ENCODE data around the gene OR5AS1.
"Not testable (repeated sequence)": the region's sequence is repeated elsewhere in the genome, so short reads cannot be mapped to it uniquely, and the experiment has no call there.

The OR5AS1 gene

DNA sequence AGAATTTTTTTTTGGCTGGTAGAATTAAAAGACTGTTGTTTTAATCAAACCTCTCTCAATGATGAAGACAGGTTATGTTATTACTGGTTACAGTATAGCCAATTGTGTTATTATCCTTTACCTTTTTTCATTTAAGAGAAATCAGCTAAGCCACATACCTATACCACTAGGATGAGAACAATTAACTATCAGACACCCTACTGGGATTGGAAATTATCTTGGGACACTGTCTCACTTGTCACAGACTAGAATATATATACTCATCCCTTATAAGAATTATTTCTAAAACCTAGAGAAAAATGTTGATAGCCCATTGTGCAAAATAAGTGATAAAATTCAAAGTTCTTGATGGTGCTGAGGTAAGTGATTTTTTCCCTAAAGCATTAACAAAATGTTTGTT lies at the start of gene OR5AS1:
Gene OR5AS1 (plus strand): TSS at position 301 of the 400 bp plus-strand sequence. CDS start 2,765 bp downstream, outside the sequence.
- Mint-ChIP-seq H3K27ac (no peak within 1 kb of the TSS), H3K36me3 (no peaks in the 10 kb centered on the region), H3K4me1 (no peaks in the 10 kb centered on the region), H3K27me3 (no peaks in the 10 kb centered on the region), H3K9me3 (peaks cover 14% of the 10 kb centered on the region), H3K4me3 (no peak within 1 kb of the TSS)
- DNase-seq = no peak
- CTCF ChIA-PET = no interaction called here

DNA sequence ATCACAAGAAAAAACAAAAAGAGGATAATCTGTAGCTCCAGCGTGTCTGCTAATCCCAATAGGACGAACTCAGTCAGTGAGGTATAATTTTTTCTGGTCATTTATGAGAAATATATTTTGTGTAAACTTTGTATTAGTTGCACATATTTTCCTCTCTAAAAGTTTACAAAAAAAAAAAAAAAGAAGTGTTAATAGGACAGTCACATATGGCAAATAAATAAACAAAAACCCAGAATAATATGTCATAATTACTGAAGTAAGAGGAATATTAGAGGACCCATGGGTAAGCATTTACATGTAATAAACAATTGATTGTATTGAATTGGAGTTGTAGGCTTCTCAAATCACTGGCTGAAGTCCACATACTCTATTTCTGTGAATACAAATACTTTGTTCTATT lies 32.9 kb upstream of the OR5AS1 start, which contains the start of gene OR5F1:
Gene OR5F1 (minus strand): TSS at position 101 of the 400 bp plus-strand sequence. CDS start 0 bp downstream, at position 101.
- H3K36me3 Mint-ChIP-seq = no peaks in the 10 kb centered on the region
- no peak for DNase-seq
- peaks cover 14% of the 10 kb centered on the region for H3K9me3 Mint-ChIP-seq
- H3K4me1 Mint-ChIP-seq = no peaks in the 10 kb centered on the region
- H3K27ac Mint-ChIP-seq = no peak within 1 kb of the TSS
- CTCF ChIA-PET = no interaction called here
- H3K4me3 Mint-ChIP-seq = no peak within 1 kb of the TSS
- H3K27me3 Mint-ChIP-seq = no peaks in the 10 kb centered on the region

GRCh38 chr11:56010716-56011115 lies 16.7 kb upstream of the OR5AS1 start:
- no peak for DNase-seq
- no peaks in the 10 kb centered on the region for H3K4me1 Mint-ChIP-seq
- no peaks in the 10 kb centered on the region for H3K27me3 Mint-ChIP-seq
- H3K9me3 Mint-ChIP-seq = peaks cover 16% of the 10 kb centered on the region
- H3K36me3 Mint-ChIP-seq = no peaks in the 10 kb centered on the region
- H3K27ac Mint-ChIP-seq = no peak overlapping the region
- H3K4me3 Mint-ChIP-seq = no peak overlapping the region
- CTCF ChIA-PET = no interaction called here

DNA sequence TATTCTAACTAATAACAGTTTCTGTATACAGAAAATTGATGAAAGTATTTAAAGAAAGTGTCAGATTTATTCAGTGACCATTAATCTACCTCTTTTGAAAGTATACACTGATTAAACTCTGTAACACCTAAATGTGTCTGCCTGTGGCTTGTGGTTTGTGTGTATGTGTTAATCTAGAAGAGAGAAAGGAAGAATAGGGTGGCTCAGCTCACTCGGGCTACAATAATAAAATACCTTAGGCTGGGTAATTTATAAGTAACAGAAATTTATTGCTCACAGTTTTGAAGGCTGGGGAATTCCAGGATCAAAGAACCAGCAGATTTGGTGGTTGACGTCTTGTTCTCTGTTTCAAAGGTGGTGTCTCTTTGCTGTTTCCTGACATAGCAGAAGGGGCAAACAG lies 13.6 kb upstream of the OR5AS1 start:
- no peaks in the 10 kb centered on the region for H3K27me3 Mint-ChIP-seq
- no peaks in the 10 kb centered on the region for H3K4me1 Mint-ChIP-seq
- H3K36me3 Mint-ChIP-seq = no peaks in the 10 kb centered on the region
- no peak for DNase-seq
- peaks cover 11% of the 10 kb centered on the region for H3K9me3 Mint-ChIP-seq
- no peak overlapping the region for H3K27ac Mint-ChIP-seq
- H3K4me3 Mint-ChIP-seq = no peak overlapping the region
- CTCF ChIA-PET = no interaction called here

- no peaks in the 10 kb centered on the region for H3K27me3 Mint-ChIP-seq
- no peak for DNase-seq
- peaks cover 18% of the 10 kb centered on the region for H3K9me3 Mint-ChIP-seq
- no peak overlapping the region for H3K4me3 Mint-ChIP-seq
- no peak overlapping the region for H3K27ac Mint-ChIP-seq
- CTCF ChIA-PET = no interaction called here
- H3K4me1 Mint-ChIP-seq = no peaks in the 10 kb centered on the region
- H3K36me3 Mint-ChIP-seq = no peaks in the 10 kb centered on the region
Measured at GRCh38 chr11:56045538-56045937, 18.1 kb downstream of the OR5AS1 start.

DNA sequence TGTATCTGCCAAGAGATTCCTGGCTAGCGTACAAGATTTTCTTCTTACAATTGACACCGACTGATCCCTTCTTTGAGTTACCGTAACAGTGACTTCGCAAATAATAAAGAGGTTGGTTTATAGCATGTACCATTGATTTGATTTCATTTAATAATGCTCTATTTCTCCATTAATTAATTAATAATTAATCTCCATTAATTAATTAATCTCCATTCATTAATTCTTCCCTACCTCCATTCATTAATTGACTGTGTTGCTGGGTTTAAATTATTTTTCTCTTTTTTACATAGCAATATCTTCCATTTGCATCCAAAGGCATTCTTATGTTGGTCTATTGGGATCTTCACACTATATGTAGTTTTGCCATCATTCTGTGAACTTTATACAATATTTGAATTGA lies 21.0 kb downstream of the OR5AS1 start:
- Mint-ChIP-seq H3K36me3 (no peaks in the 10 kb centered on the region), H3K9me3 (peaks cover 13% of the 10 kb centered on the region), H3K4me3 (no peak overlapping the region), H3K27ac (no peak overlapping the region), H3K27me3 (no peaks in the 10 kb centered on the region), H3K4me1 (no peaks in the 10 kb centered on the region)
- DNase-seq = no peak
- CTCF ChIA-PET = no interaction called here

- no peak overlapping the region for H3K4me3 Mint-ChIP-seq
- no peaks in the 10 kb centered on the region for H3K4me1 Mint-ChIP-seq
- no peak overlapping the region for H3K27ac Mint-ChIP-seq
- no peaks in the 10 kb centered on the region for H3K27me3 Mint-ChIP-seq
- CTCF ChIA-PET = no interaction called here
- no peak for DNase-seq
- peaks cover 15% of the 10 kb centered on the region for H3K9me3 Mint-ChIP-seq
- H3K36me3 Mint-ChIP-seq = no peaks in the 10 kb centered on the region
Measured at GRCh38 chr11:56049487-56049886, 22.0 kb downstream of the OR5AS1 start.

DNA sequence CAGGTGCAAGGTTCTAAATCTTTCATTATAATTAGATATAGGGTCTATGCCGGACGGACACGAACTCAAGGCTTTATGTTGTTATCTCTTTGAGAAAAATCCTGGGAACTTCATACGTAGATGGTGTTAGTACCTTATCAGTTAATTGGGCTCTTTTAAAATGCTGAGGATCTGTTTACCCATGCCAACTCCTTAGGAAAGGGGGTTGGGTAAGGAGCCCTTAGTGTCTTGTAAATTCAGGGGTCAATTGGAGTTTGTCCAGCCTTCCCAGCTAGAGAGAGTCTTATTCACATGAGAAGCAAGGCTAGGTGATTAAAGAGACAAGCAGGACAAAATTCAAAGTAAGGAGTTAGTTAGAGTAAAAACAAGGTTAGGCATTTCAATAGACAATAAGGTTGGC lies 28.9 kb downstream of the OR5AS1 start:
- H3K27me3 Mint-ChIP-seq, H3K36me3 Mint-ChIP-seq, H3K4me1 Mint-ChIP-seq, H3K4me3 Mint-ChIP-seq, DNase-seq, CTCF ChIA-PET, H3K27ac Mint-ChIP-seq: not testable (repeated sequence)
- H3K9me3 Mint-ChIP-seq = peaks cover 32% of the 10 kb centered on the region

DNA sequence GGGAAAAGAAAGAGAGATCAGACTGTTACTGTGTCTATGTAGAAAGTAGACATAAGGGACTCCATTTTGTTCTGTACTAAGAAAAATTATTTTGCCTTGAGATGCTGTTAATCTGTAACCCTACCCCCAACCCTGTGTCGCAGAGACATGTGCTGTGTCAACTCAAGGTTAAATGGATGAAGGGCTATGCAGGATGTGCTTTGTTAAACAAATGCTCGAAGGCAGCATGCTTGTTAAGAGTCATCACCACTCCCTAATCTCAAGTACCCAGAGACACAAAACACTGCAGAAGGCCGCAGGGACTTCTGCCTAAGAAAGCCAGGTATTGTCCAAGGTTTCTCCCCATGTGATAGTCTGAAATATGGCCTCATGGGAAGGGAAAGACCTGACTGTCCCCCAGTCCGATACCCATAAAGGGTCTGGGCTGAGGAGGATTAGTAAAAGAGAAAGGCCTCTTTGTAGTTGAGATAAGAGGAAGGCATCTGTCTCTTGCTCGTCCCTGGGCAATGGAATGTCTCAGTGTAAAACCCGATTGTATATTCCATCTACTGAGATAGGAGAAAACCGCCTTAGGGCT lies 30.3 kb downstream of the OR5AS1 start:
- H3K27ac Mint-ChIP-seq, H3K4me3 Mint-ChIP-seq, H3K36me3 Mint-ChIP-seq, CTCF ChIA-PET, H3K27me3 Mint-ChIP-seq, DNase-seq, H3K4me1 Mint-ChIP-seq: not testable (repeated sequence)
- H3K9me3 Mint-ChIP-seq = peaks cover 26% of the 10 kb centered on the region

DNA sequence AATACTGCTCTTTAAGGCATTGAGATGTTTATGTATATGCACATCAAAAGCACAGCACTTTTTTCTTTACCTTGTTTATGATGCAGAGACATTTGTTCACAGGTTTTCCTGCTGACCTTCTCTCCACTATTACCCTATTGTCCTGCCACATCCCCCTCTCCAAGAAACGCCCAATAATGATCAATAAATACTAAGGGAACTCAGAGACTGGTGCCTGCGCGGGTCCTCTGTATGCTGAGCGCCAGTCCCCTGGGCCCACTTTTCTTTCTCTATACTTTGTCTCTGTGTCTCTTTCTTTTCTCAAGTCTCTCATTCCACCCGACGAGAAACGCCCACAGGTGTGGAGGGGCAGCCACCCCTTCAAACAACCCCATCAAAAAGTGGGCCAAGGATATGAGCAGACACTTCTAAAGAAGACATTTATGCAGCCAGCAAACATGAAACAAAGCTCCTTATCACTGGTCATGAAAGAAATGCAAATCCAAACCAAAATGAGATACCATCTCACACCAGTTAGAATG lies 30.9 kb downstream of the OR5AS1 start:
- H3K4me3 Mint-ChIP-seq, H3K4me1 Mint-ChIP-seq, CTCF ChIA-PET, H3K27ac Mint-ChIP-seq, H3K36me3 Mint-ChIP-seq, H3K27me3 Mint-ChIP-seq, DNase-seq: not testable (repeated sequence)
- H3K9me3 Mint-ChIP-seq = peaks cover 26% of the 10 kb centered on the region

DNA sequence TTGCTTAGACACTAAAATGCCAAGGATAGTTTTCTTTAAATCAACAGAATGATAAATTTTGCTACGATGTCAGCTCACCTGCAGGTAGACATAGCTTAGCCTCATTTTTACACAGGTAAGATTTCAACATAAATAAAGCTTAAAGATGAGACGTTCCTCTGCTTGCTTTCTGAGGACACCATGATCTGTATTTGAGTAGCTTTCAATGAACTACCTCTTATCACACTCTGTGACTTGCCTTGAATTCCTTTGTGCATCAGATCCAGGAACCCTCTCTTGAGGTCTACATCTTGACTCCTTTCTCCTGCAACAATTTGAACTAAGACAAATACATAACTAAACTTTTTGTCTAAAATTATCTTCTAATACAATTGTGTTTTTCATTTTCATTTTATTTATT lies 39.5 kb downstream of the OR5AS1 start:
- no peak overlapping the region for H3K27ac Mint-ChIP-seq
- no peak for DNase-seq
- no peaks in the 10 kb centered on the region for H3K4me1 Mint-ChIP-seq
- H3K27me3 Mint-ChIP-seq = no peaks in the 10 kb centered on the region
- H3K4me3 Mint-ChIP-seq = no peak overlapping the region
- H3K9me3 Mint-ChIP-seq = peaks cover 10% of the 10 kb centered on the region
- CTCF ChIA-PET = no interaction called here
- no peaks in the 10 kb centered on the region for H3K36me3 Mint-ChIP-seq
